ENCODE measurements around the gene FAM3B.

- peak in 1 of 6 experiments; percentile 15 for TF ChIP-seq CTCF (IDR thresholded peaks at IDR 0.05)
- no peak for TF ChIP-seq POLR2A (IDR thresholded peaks at IDR 0.05)
Measured at GRCh38 chr21:41289431-41289830, 27.2 kb upstream of the FAM3B start.

All from Peyer's patch (tissue), 4 donors.